ENCODE measurements around the gene CPA1. TPM values are rescaled to one million over a fixed set of nuclear protein-coding genes. Genes with fewer than 3 reads are reported as not detected.

CPA1 gene
- total and polyA plus RNA-seq, 10 of the 15 experiments (the other 5 are each of a cell fraction or from before 2014, with no cell fraction given), result 8.0 TPM; not detected in 9

DNA sequence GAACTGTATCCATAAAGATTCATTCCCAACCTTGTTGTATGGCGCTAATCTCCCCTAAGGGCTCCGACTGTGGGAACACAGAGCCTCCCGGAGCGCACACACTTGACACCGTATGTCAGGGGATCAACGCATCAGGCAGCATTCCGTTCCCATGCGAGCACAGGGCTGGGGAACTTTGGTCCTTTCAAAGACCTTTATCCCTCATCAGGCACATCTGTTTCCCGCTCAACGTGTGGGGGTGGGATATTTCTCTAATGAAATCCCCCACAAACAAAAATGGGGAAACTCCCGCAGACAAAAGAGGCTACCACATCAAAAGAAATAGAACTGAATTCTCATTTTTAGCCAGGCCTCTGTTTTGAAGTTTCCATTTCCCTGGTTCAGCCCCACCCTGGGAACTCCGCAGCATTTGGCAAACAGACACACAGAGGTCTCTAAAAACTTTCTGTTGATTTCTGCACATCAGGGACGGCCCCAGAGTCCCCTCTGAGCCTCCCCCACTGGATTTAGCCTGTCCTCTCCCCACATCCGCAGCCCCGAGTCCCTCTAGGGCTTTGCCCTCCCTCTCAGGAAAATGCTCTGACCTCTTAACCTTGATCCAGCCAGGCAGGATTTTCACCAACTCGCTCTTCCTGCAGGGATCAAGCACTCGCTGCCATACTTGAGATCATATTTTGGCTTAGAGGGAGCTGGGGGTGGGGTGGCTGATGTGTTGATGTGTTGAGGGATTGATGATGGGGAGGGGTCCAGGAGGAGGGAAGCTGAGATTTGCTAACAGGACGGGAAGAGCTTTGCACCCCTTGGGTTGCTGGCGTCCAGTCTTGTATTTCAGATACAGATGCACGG is 29.1 kb upstream of the CPA1 start (continued):
- no peak for TF ChIP-seq POLR2AphosphoS5 (IDR thresholded peaks at IDR 0.05; ENCODE audit: low read length)
- no peak for TF ChIP-seq ZNF592 (IDR thresholded peaks at IDR 0.05)
- no peak for TF ChIP-seq E4F1 (IDR thresholded peaks at IDR 0.05; ENCODE audit: borderline replicate concordance, partially characterized antibody)

- Histone ChIP-seq H3K27ac (ENCODE audit: control insufficient read depth, insufficient read depth) (peak overlapping the region; percentile 73), H3K4me1 (ENCODE audit: control insufficient read depth, insufficient read depth, low read length) (peaks cover 21% of the 10 kb centered on the region), H3K9ac (ENCODE audit: control insufficient read depth, insufficient read depth, low read length) (no peak overlapping the region), H3K36me3 (ENCODE audit: control insufficient read depth in 2 of 2, insufficient read depth in 2 of 2, low read length in 1 of 2) (no peaks in the 10 kb centered on the region), H2AFZ (ENCODE audit: control insufficient read depth, low read depth, low read length) (no peak overlapping the region), H3K79me2 (ENCODE audit: control insufficient read depth, insufficient read depth, low read length) (no peaks in the 10 kb centered on the region), H3K9me3 (replicated peaks; ENCODE audit: control insufficient read depth, insufficient read depth, low read length) (no peaks in the 10 kb centered on the region), H3K27me3 (replicated peaks in 1 of 2; ENCODE audit: control insufficient read depth in 2 of 2, insufficient read depth in 2 of 2, low read length in 1 of 2) (no peaks in the 10 kb centered on the region), H3K4me2 (ENCODE audit: control insufficient read depth, insufficient read depth) (no peak overlapping the region), H4K20me1 (ENCODE audit: control insufficient read depth, insufficient read depth) (no peaks in the 10 kb centered on the region), H3K4me3 (no peak overlapping the region)
- SMC1A ChIA-PET (ENCODE audit: uncharacterized antibody, unreplicated experiment), result interaction anchor here (1.2 kb wide), 1 partner anchor 14 kb away, joined by 3 read pairs; no protein-coding TSS in a partner anchor
- POLR2A ChIA-PET, result interaction anchor here (0.6 to 0.7 kb wide), 2 partner anchors 41 to 670 kb away, joined by 3 read pairs; no protein-coding TSS in a partner anchor
- CTCF ChIA-PET, result interaction anchor here (0.9 kb wide), 1 partner anchor 14 kb away, joined by 3 read pairs; no protein-coding TSS in a partner anchor
- FAIRE-seq, result no peak
- DNase-seq (ENCODE audit: low read depth, low spot score), result no peak
- BruUV-seq (replicated peaks), result no TSS peak
- RAD21 ChIA-PET (ENCODE audit: unreplicated experiment), result interaction anchor here (0.9 kb wide), 1 partner anchor 13 kb away, joined by 3 read pairs; no protein-coding TSS in a partner anchor
- 81% methylated on average over 6 of the region's 6 CpGs for WGBS (ENCODE audit: insufficient coverage, insufficient replicate concordance, low lambda C conversion rate, missing lambda C conversion rate)
- intact Hi-C loops (cut with micrococcal nuclease; ENCODE audit: unreplicated experiment) (loop anchor here (1.0 kb wide), 1 partner anchor 41 kb away; no protein-coding TSS in a partner anchor), in situ Hi-C loops (cut with MboI) (no loop called here)
- ATAC-seq, result no peak; the same call in 2 of the 3 replicates
- TF ChIP-seq DPF2 (IDR thresholded peaks at IDR 0.05), result no peak
- TF ChIP-seq TCF12 (IDR thresholded peaks at IDR 0.05; ENCODE audit: low read depth, low read length), result no peak
- TF ChIP-seq, protein P1, sequence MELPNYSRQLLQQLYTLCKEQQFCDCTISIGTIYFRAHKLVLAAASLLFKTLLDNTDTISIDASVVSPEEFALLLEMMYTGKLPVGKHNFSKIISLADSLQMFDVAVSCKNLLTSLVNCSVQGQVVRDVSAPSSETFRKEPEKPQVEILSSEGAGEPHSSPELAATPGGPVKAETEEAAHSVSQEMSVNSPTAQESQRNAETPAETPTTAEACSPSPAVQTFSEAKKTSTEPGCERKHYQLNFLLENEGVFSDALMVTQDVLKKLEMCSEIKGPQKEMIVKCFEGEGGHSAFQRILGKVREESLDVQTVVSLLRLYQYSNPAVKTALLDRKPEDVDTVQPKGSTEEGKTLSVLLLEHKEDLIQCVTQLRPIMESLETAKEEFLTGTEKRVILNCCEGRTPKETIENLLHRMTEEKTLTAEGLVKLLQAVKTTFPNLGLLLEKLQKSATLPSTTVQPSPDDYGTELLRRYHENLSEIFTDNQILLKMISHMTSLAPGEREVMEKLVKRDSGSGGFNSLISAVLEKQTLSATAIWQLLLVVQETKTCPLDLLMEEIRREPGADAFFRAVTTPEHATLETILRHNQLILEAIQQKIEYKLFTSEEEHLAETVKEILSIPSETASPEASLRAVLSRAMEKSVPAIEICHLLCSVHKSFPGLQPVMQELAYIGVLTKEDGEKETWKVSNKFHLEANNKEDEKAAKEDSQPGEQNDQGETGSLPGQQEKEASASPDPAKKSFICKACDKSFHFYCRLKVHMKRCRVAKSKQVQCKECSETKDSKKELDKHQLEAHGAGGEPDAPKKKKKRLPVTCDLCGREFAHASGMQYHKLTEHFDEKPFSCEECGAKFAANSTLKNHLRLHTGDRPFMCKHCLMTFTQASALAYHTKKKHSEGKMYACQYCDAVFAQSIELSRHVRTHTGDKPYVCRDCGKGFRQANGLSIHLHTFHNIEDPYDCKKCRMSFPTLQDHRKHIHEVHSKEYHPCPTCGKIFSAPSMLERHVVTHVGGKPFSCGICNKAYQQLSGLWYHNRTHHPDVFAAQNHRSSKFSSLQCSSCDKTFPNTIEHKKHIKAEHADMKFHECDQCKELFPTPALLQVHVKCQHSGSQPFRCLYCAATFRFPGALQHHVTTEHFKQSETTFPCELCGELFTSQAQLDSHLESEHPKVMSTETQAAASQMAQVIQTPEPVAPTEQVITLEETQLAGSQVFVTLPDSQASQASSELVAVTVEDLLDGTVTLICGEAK (IDR thresholded peaks at IDR 0.05; ENCODE audit: borderline replicate concordance), result no peak
- TF ChIP-seq SMARCA5 (IDR thresholded peaks at IDR 0.05), result no peak
- TF ChIP-seq MEF2B (IDR thresholded peaks at IDR 0.05; ENCODE audit: partially characterized antibody, poor library complexity, severe bottlenecking), result no peak
These were observed 28.6 kb upstream of the CPA1 start for GRCh38 chr7:130351791-130352090.
